ENCODE results near the gene PPP1R27. TPM values are rescaled to one million over a fixed set of nuclear protein-coding genes. Genes with fewer than 3 reads are reported as not detected.

The PPP1R27 gene
- total RNA-seq, 2 donors from 2014 or later = 1.6 TPM; not detected in 1

GRCh38 chr17:81822312-81822637 is 12.6 kb downstream of the PPP1R27 start:
- TF ChIP-seq CTCF (IDR thresholded peaks at IDR 0.05) (no peak), POLR2A (IDR thresholded peaks at IDR 0.05) (no peak), POLR2AphosphoS5 (IDR thresholded peaks at IDR 0.05) (no peak)
- Histone ChIP-seq H3K9me3 (no peaks in the 10 kb centered on the region), H3K36me3 (no peaks in the 10 kb centered on the region), H3K4me3 (no peak overlapping the region), H3K4me1 (replicated peaks) (peaks cover 12% of the 10 kb centered on the region), H3K27me3 (replicated peaks; ENCODE audit: insufficient read depth) (no peaks in the 10 kb centered on the region), H3K27ac (peak overlapping the region; percentile 80 to 82)
- intact Hi-C loops (cut with DNase I) = no loop called here
- no peak for DNase-seq (ENCODE audit: low spot score)
- WGBS = 84% methylated on average over 8 of the region's 8 CpGs

GRCh38 chr17:81821603-81822311 is 13.1 kb downstream of the PPP1R27 start:
- Histone ChIP-seq H3K4me1 (replicated peaks) (peaks cover 12% of the 10 kb centered on the region), H3K36me3 (no peaks in the 10 kb centered on the region), H3K9me3 (no peaks in the 10 kb centered on the region), H3K4me3 (no peak overlapping the region), H3K27ac (peak overlapping the region; percentile 80 to 82), H3K27me3 (replicated peaks; ENCODE audit: insufficient read depth) (no peaks in the 10 kb centered on the region)
- peak; percentile 92 for DNase-seq (ENCODE audit: low spot score)
- WGBS = 30% methylated on average over 19 of the region's 20 CpGs
- peak; percentile 7 for TF ChIP-seq POLR2A (IDR thresholded peaks at IDR 0.05)
- TF ChIP-seq POLR2AphosphoS5 (IDR thresholded peaks at IDR 0.05) = peak; percentile 98
- TF ChIP-seq CTCF (IDR thresholded peaks at IDR 0.05) = peak; percentile 26 to 92 (median 86)
- intact Hi-C loops (cut with DNase I) = no loop called here

- TF ChIP-seq CTCF (IDR thresholded peaks at IDR 0.05) = no peak
- TF ChIP-seq POLR2AphosphoS5 (IDR thresholded peaks at IDR 0.05) = no peak
- no peak for TF ChIP-seq POLR2A (IDR thresholded peaks at IDR 0.05)
- H3K4me3 ChIP-seq = no peak overlapping the region
- H3K9me3 ChIP-seq = no peaks in the 10 kb centered on the region
- DNase-seq (ENCODE audit: low spot score) = no peak
- peak overlapping the region; percentile 80 to 82 for H3K27ac ChIP-seq
- intact Hi-C loops (cut with DNase I) = no loop called here
- H3K36me3 ChIP-seq = no peaks in the 10 kb centered on the region
- WGBS = 81% methylated on average over 8 of the region's 8 CpGs
- H3K4me1 ChIP-seq (replicated peaks) = peaks cover 12% of the 10 kb centered on the region
- H3K27me3 ChIP-seq (replicated peaks; ENCODE audit: insufficient read depth) = no peaks in the 10 kb centered on the region
These were observed 13.7 kb downstream of the PPP1R27 start for GRCh38 chr17:81821147-81821546.

- Histone ChIP-seq H3K4me1 (replicated peaks) (peaks cover 12% of the 10 kb centered on the region), H3K36me3 (no peaks in the 10 kb centered on the region), H3K27ac (no peak overlapping the region), H3K9me3 (no peaks in the 10 kb centered on the region), H3K4me3 (no peak overlapping the region), H3K27me3 (replicated peaks; ENCODE audit: insufficient read depth) (no peaks in the 10 kb centered on the region)
- TF ChIP-seq POLR2AphosphoS5 (IDR thresholded peaks at IDR 0.05) (no peak), CTCF (IDR thresholded peaks at IDR 0.05) (no peak), POLR2A (IDR thresholded peaks at IDR 0.05) (no peak)
- intact Hi-C loops (cut with DNase I) = no loop called here
- WGBS = 29% methylated on average over 6 of the region's 13 CpGs
- DNase-seq (ENCODE audit: low spot score) = no peak
These were observed 15.1 kb downstream of the PPP1R27 start for GRCh38 chr17:81819708-81820107.

- peaks cover 12% of the 10 kb centered on the region for H3K4me1 ChIP-seq (replicated peaks)
- no peaks in the 10 kb centered on the region for H3K9me3 ChIP-seq
- no peak for DNase-seq (ENCODE audit: low spot score)
- intact Hi-C loops (cut with DNase I) = no loop called here
- no peak overlapping the region for H3K27ac ChIP-seq
- no peaks in the 10 kb centered on the region for H3K27me3 ChIP-seq (replicated peaks; ENCODE audit: insufficient read depth)
- TF ChIP-seq CTCF (IDR thresholded peaks at IDR 0.05) (no peak), POLR2AphosphoS5 (IDR thresholded peaks at IDR 0.05) (no peak), POLR2A (IDR thresholded peaks at IDR 0.05) (no peak)
- no peak overlapping the region for H3K4me3 ChIP-seq
- 44% methylated on average over 7 of the region's 7 CpGs for WGBS
- no peaks in the 10 kb centered on the region for H3K36me3 ChIP-seq
These were observed 17.1 kb downstream of the PPP1R27 start for GRCh38 chr17:81817758-81818147.
